Neural cell (in vitro differentiated cells): ENCODE data around the gene SUN1. TPM values are rescaled to one million over a fixed set of nuclear protein-coding genes. Genes with fewer than 3 reads are reported as not detected.

Experiments
- H2AFZ ChIP-seq: fragments of 200-600, 300-800 bp; sonication (generic), shearing (Covaris generic); 2 replicates; pipeline ENCODE4 v1.6.0; 2014; ENCODE audit warnings: low read depth, mild to moderate bottlenecking, antibody characterized with exemption, low read length, moderate library complexity
- H3F3A ChIP-seq: fragments of 200-600 bp; shearing (Covaris generic); 2 replicates; pipeline ENCODE4 v1.6.1; 2016; ENCODE audit warnings: mild to moderate bottlenecking, moderate library complexity, mixed read lengths, antibody characterized with exemption, low read length; ENCODE audit not compliant: insufficient read depth, poor library complexity, severe bottlenecking
- H3K27ac ChIP-seq: fragments of 200-600, 300-800 bp; sonication (generic), shearing (Covaris generic); 2 replicates; pipeline ENCODE4 v1.5.1; 2014; ENCODE audit warnings: mild to moderate bottlenecking, low read length, moderate library complexity
- H3K27me3 ChIP-seq: fragments of 300-800, 200-600 bp; sonication (generic), shearing (Covaris generic); 2 replicates; pipeline ENCODE4 v1.6.0; 2014; ENCODE audit warnings: mild to moderate bottlenecking, low read depth, low read length, moderate library complexity; ENCODE audit not compliant: insufficient read depth
- H3K36me3 ChIP-seq: fragments of 300-800, 200-600 bp; sonication (generic), shearing (Covaris generic); 2 replicates; pipeline ENCODE4 v1.5.1; 2014; ENCODE audit warnings: mild to moderate bottlenecking, antibody characterized with exemption, low read length, moderate library complexity; ENCODE audit not compliant: insufficient read depth
- H3K4me2 ChIP-seq: fragments of 300-800, 200-600 bp; sonication (generic), shearing (Covaris generic); 2 replicates; pipeline ENCODE4 v1.6.0; 2014; ENCODE audit warnings: mild to moderate bottlenecking, low read length
- H3K4me3 ChIP-seq: fragments of 300-800, 200-600 bp; sonication (generic), shearing (Covaris generic); 2 replicates; pipeline ENCODE4 v1.5.1; 2014; ENCODE audit warnings: mild to moderate bottlenecking, low read length, moderate library complexity
- H3K79me2 ChIP-seq: fragments of 200-600 bp; shearing (Covaris generic); replicated peaks from 2 replicates; pipeline ENCODE4 v1.6.0; 2014; ENCODE audit warnings: mild to moderate bottlenecking, low read length, moderate library complexity; ENCODE audit not compliant: insufficient read depth
- H3K9ac ChIP-seq: fragments of 300-800, 200-600 bp; sonication (generic), shearing (Covaris generic); 2 replicates; pipeline ENCODE4 v1.6.1; 2016; ENCODE audit warnings: mild to moderate bottlenecking, low read length, mixed read lengths
- H3K9me2 ChIP-seq: fragments of 200-600 bp; shearing (Covaris generic); 2 replicates; pipeline ENCODE4 v1.6.1; 2016; ENCODE audit warnings: mild to moderate bottlenecking, low read length, mixed read lengths; ENCODE audit not compliant: insufficient read depth
- H3K9me3 ChIP-seq: fragments of 200-600, 300-800 bp; sonication (generic), shearing (Covaris generic); 2 replicates; pipeline ENCODE4 v1.6.1; 2016; ENCODE audit warnings: mild to moderate bottlenecking, mixed run types, low read length, moderate library complexity, mixed read lengths
- H4K20me1 ChIP-seq: fragments of 200-600 bp; shearing (Covaris generic); 2 replicates; pipeline ENCODE4 v1.6.1; 2016; ENCODE audit warnings: mild to moderate bottlenecking, mixed run types; ENCODE audit not compliant: insufficient read depth
- CTCF ChIP-seq: fragments of 450-650 bp; IDR thresholded peaks from 2 replicates; pipeline ENCODE4 v1.5.1; 2014; ENCODE audit warnings: antibody characterized with exemption, mild to moderate bottlenecking, moderate library complexity; ENCODE audit not compliant: poor library complexity, severe bottlenecking
- EP300 ChIP-seq: fragments of 450-650 bp; conservative IDR thresholded peaks from 2 replicates; pipeline ENCODE4 v1.6.1; 2014; ENCODE audit warnings: antibody characterized with exemption, mild to moderate bottlenecking, moderate library complexity; ENCODE audit not compliant: poor library complexity, severe bottlenecking
- EZH2 ChIP-seq: fragments of 200-600, 300-800 bp; shearing (Covaris generic), sonication (generic); IDR thresholded peaks from 2 replicates; pipeline ENCODE4 v1.6.1; 2014; ENCODE audit warnings: antibody characterized with exemption, low read length, borderline replicate concordance, mild to moderate bottlenecking; ENCODE audit not compliant: insufficient read depth, poor library complexity, severe bottlenecking
- MXI1 ChIP-seq: fragments of 450-650 bp; conservative IDR thresholded peaks from 2 replicates; pipeline ENCODE4 v1.6.1; 2014; ENCODE audit warnings: antibody characterized with exemption, mild to moderate bottlenecking; ENCODE audit not compliant: poor library complexity, severe bottlenecking
- POLR2AphosphoS5 ChIP-seq: IDR thresholded peaks from 2 replicates; pipeline ENCODE4 v1.6.1; 2012
- RAD21 ChIP-seq: fragments of 450-650 bp; conservative IDR thresholded peaks from 2 replicates; pipeline ENCODE4 v1.6.1; 2014; ENCODE audit warnings: antibody characterized with exemption, mild to moderate bottlenecking, moderate library complexity
- REST ChIP-seq: IDR thresholded peaks from 2 replicates; pipeline ENCODE4 v1.6.1; 2012; ENCODE audit warnings: borderline replicate concordance
- SMC3 ChIP-seq: fragments of 450-650 bp; conservative IDR thresholded peaks from 2 replicates; pipeline ENCODE4 v1.6.1; 2014; ENCODE audit warnings: antibody characterized with exemption, mild to moderate bottlenecking, moderate library complexity; ENCODE audit not compliant: poor library complexity
- TAF1 ChIP-seq: IDR thresholded peaks from 2 replicates; pipeline ENCODE4 v1.6.1; 2012; ENCODE audit warnings: low read depth
- polyA plus RNA-seq: library from polyadenylated mRNA; depleted of rRNA; stranded (reverse); fragments of >200 nt; gene quantifications from 2 replicates; pipeline ENCODE4 v1.2.3, GENCODE V29; 2014

SUN1 gene
- polyA plus RNA-seq, 1 donor from 2014 or later = 309 TPM

- no peaks in the 10 kb centered on the region for H3K9me2 ChIP-seq
- no peak overlapping the region for H3K27ac ChIP-seq
Measured at GRCh38 chr7:830069-830468, 2.2 kb upstream of the SUN1 start.

GRCh38 chr7:831596-832166 is 595 bp upstream of the SUN1 start:
- no peak overlapping the region for H3K4me2 ChIP-seq
- H4K20me1 ChIP-seq = no peaks in the 10 kb centered on the region
- H3K9me3 ChIP-seq = no peaks in the 10 kb centered on the region
- no peak overlapping the region for H3K9ac ChIP-seq
- no peak overlapping the region for H3K4me3 ChIP-seq
- no peaks in the 10 kb centered on the region for H3K9me2 ChIP-seq
- no peak overlapping the region for H2AFZ ChIP-seq
- H3K27ac ChIP-seq = no peak overlapping the region
- H3F3A ChIP-seq = no peaks in the 10 kb centered on the region
- no peaks in the 10 kb centered on the region for H3K36me3 ChIP-seq
- no peaks in the 10 kb centered on the region for H3K27me3 ChIP-seq
- H3K79me2 ChIP-seq = peaks cover 56% of the 10 kb centered on the region
- TF ChIP-seq CTCF (no peak), SMC3 (no peak), TAF1 (no peak), POLR2AphosphoS5 (no peak), EP300 (no peak), EZH2 (no peak), RAD21 (no peak), MXI1 (no peak)

More at GRCh38 chr7:830069-830468, 2.2 kb upstream of the SUN1 start:
- Histone ChIP-seq H3K4me2 (no peak overlapping the region), H3K9me3 (no peaks in the 10 kb centered on the region), H3K36me3 (no peaks in the 10 kb centered on the region), H3K27me3 (no peaks in the 10 kb centered on the region), H3F3A (no peaks in the 10 kb centered on the region), H2AFZ (no peak overlapping the region), H3K4me3 (no peak overlapping the region), H3K9ac (no peak overlapping the region), H3K79me2 (peaks cover 59% of the 10 kb centered on the region), H4K20me1 (no peaks in the 10 kb centered on the region)
- TF ChIP-seq MXI1 (no peak), CTCF (no peak), SMC3 (no peak), TAF1 (no peak), POLR2AphosphoS5 (no peak), REST (no peak), EP300 (no peak), EZH2 (no peak), RAD21 (no peak)
